Panc1 (cell line): ENCODE measurements around the gene SGSM1.

Experiments
- CTCF ChIP-seq: fragments of 450-650 bp; IDR thresholded peaks from 2 replicates; pipeline ENCODE4 v1.5.1; 2017; ENCODE audit warnings: mild to moderate bottlenecking
- POLR2AphosphoS5 ChIP-seq: IDR thresholded peaks from 2 replicates; pipeline ENCODE4 v1.6.1; 2012; ENCODE audit warnings: mild to moderate bottlenecking, low read depth, low read length, moderate library complexity
- REST ChIP-seq, 2 experiments: IDR thresholded peaks; 2 replicates each; pipeline ENCODE4 v1.6.1; 2011 to 2012; ENCODE audit warnings: low read depth in 2 of 2, control low read depth in 1 of 2, low read length in 1 of 2, mild to moderate bottlenecking in 1 of 2, moderate library complexity in 1 of 2; ENCODE audit not compliant: insufficient read depth in 1 of 2

- no peak for TF ChIP-seq CTCF
- TF ChIP-seq REST (IDR thresholded peaks at IDR 0.05; ENCODE audit: insufficient read depth in 1 of 2, low read depth in 2 of 2, low read length in 1 of 2), result no peak
- no peak for TF ChIP-seq POLR2AphosphoS5
Observed at GRCh38 chr22:24975813-24976341, 169.9 kb downstream of the SGSM1 start.
